NB4 (cell line): ENCODE data around the gene PIEZO2.

Experiments
- DNase-seq: peaks from one replicate; pipeline ENCODE4 v3.0.0; 2010; ENCODE audit warnings: low read depth
- H3K4me3 ChIP-seq: one replicate; pipeline ENCODE4 v1.5.1; 2011; ENCODE audit warnings: mild to moderate bottlenecking, low read depth, low read length, moderate library complexity
- MYC ChIP-seq: IDR thresholded peaks from 2 replicates; pipeline ENCODE4 v1.6.1; 2011; ENCODE audit warnings: low read depth, low read length
- POLR2A ChIP-seq: IDR thresholded peaks from 2 replicates; pipeline ENCODE4 v1.6.1; 2011; ENCODE audit warnings: mild to moderate bottlenecking; ENCODE audit not compliant: insufficient read length; ENCODE audit errors: extremely low read depth
- TF ChIP-seq, protein P1 (sequence below): IDR thresholded peaks from one replicate; pipeline ENCODE4 v1.5.1; 2012; ENCODE audit warnings: low read depth, low read length
- TF ChIP-seq, protein P2 (sequence below): IDR thresholded peaks from 2 replicates; pipeline ENCODE4 v1.6.1; 2011; ENCODE audit warnings: low read depth, low read length

The PIEZO2 gene

DNA sequence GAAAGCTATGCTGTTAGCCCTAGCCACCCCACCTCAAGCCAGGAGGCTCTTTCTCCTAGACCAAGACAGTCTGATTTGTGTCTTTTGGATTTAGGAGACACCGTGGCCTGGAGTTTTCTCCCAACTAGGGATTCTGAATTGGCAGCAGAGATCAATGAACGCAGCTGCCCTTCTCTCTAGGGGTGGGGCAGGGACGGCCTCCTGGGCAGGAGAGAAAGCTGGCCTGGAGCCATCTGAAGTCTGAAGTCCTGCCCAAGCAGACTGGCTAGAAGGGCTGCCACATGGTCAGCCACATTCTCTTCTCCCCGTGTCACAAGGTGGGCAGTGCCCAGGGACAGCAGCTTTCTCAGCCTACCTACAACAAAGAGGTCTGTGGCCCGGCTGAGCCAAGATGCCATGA lies 45.1 kb downstream of the PIEZO2 start:
- no peak overlapping the region for H3K4me3 ChIP-seq
- DNase-seq = no peak
- no peak for TF ChIP-seq POLR2A
- TF ChIP-seq, protein P1, sequence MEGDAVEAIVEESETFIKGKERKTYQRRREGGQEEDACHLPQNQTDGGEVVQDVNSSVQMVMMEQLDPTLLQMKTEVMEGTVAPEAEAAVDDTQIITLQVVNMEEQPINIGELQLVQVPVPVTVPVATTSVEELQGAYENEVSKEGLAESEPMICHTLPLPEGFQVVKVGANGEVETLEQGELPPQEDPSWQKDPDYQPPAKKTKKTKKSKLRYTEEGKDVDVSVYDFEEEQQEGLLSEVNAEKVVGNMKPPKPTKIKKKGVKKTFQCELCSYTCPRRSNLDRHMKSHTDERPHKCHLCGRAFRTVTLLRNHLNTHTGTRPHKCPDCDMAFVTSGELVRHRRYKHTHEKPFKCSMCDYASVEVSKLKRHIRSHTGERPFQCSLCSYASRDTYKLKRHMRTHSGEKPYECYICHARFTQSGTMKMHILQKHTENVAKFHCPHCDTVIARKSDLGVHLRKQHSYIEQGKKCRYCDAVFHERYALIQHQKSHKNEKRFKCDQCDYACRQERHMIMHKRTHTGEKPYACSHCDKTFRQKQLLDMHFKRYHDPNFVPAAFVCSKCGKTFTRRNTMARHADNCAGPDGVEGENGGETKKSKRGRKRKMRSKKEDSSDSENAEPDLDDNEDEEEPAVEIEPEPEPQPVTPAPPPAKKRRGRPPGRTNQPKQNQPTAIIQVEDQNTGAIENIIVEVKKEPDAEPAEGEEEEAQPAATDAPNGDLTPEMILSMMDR = no peak
- TF ChIP-seq, protein P2, sequence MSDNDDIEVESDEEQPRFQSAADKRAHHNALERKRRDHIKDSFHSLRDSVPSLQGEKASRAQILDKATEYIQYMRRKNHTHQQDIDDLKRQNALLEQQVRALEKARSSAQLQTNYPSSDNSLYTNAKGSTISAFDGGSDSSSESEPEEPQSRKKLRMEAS = no peak
- no peak for TF ChIP-seq MYC

DNA sequence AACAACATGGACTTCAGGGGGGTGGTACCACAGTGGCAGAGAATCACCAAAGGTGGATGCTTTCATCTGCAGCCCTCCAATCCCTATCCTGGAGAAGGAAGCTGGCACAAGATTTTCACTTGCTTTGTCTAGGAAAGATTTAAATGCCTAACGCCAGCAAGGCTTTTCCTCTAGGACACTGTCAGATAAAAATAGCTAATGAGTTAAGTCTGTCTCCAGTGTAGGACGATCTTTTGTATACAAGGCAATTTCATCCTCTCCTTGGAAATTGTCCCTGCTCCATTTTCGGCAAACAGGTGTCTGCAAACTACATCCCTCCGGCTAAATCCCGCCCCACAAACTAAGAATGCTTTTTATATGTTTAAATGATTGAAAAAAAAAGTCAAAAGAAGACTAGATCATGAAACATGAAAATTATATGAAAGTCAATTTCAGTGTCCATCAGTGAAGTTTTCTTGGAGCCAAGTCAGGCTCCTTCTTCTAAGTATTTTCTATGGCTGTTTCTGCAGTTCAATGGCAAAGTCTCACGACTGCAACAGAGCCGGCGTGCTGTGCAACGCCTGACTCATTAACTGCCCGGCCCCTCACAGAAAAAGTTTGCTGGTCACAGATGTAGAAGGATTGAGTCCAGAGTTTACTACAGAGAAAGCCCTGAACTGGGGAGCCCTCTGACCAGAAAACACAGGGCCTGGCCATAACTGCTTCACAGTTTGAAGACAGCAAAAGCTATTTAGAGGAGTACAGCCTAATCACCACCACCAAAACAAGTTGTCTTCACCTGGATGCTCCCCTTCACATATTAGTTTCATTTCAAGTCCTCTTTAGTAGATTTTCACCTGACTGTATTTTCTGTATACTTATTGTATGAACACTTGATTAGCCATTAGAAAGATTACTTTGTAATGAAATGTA lies 52.3 kb downstream of the PIEZO2 start:
- no peak overlapping the region for H3K4me3 ChIP-seq
- TF ChIP-seq MYC = no peak
- TF ChIP-seq, protein P2 = no peak
- no peak for TF ChIP-seq POLR2A
- TF ChIP-seq, protein P1 = no peak
- no peak for DNase-seq

DNA sequence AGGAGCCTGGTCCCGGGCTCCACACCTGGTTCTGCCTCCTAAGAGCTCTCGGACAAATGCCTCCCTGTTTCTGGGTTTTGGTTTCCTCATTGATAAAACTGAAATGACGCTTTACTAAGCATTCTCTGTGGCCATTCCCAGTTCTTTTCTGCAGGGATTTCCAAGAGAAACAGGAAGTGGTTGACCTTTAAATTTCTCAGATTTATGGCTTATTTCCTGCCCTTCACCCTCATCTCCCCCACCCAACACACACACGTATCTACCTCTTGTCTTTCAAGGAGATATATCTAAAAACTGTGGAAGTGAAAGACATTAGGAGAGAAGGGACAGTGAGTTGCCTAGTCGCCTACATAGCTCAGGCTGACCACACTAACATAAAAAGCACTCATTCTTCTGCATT lies 53.0 kb downstream of the PIEZO2 start:
- TF ChIP-seq, protein P2 = no peak
- TF ChIP-seq POLR2A = no peak
- TF ChIP-seq, protein P1 = no peak
- TF ChIP-seq MYC = no peak
- H3K4me3 ChIP-seq = no peak overlapping the region
- no peak for DNase-seq

DNA sequence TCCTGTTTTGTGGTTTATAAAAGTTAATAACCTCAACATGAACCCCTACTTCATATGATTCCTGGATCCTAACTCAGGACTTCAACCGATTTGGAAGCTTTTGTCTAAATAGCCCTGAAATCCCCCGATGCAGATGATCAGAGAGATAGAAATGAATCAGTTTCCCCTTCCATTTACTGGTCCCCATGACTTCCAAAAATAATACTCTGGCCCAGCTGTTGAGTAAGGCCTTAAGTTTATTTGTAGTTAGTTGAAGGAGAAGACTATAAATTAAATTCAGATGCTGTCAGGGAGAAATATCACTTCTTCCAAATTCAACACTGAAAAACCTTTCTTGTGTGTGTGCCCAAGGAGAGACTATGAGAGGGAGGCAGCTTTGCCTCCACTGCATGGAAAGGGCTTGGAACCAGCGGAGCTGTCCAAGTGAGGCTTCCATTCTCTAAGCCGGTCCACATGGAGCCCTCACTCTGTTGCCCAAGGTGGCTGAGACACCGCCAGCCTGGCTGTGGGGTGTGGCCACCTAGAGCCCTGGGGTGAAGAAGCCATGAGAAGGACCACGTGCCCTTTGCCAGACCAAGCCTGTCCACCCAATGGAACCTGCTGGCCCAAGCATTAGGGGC lies 53.6 kb downstream of the PIEZO2 start:
- no peak overlapping the region for H3K4me3 ChIP-seq
- no peak for TF ChIP-seq MYC
- TF ChIP-seq, protein P2 = no peak
- TF ChIP-seq POLR2A = no peak
- TF ChIP-seq, protein P1 = no peak
- no peak for DNase-seq

DNA sequence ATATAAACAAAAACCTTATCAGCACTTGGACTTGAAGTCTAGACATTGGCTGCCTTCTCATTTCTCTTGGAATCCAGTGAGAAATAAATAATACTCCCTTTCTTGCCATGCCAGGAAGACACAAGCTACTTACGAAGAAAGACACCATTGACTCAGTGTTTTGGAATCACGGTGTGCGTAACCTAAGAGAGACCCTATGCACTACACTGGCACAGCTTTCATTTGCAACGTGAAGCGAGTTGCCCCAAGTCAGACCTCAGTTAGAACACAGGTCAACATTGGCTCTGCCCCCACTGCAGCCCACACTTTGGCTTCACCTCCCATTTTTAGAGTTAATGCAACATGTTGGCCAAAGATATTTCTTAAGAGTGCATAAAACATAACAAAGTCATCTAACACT lies 54.2 kb downstream of the PIEZO2 start:
- TF ChIP-seq MYC (no peak), POLR2A (no peak)
- TF ChIP-seq, protein P1 = no peak
- no peak overlapping the region for H3K4me3 ChIP-seq
- no peak for DNase-seq
